ENCODE data around the gene TMEM19. TPM values are rescaled to one million over a fixed set of nuclear protein-coding genes. Genes with fewer than 3 reads are reported as not detected.

The TMEM19 gene
- total RNA-seq, 1 donor from 2014 or later: 46.7 TPM

- no peak for TF ChIP-seq CTCF (IDR thresholded peaks at IDR 0.05)
- Mint-ChIP-seq H3K36me3 (ENCODE audit: low read depth) (no peaks in the 10 kb centered on the region), H3K4me1 (peaks cover 8% of the 10 kb centered on the region), H3K27ac (no peak overlapping the region), H3K9me3 (no peaks in the 10 kb centered on the region), H3K4me3 (no peak overlapping the region), H3K27me3 (no peaks in the 10 kb centered on the region)
- no peak for DNase-seq
- no peak for ATAC-seq (ENCODE audit: low read depth)
- POLR2A ChIA-PET: no interaction called here
- intact Hi-C loops (cut with micrococcal nuclease): no loop called here
- CTCF ChIA-PET: no interaction called here
These were observed 46.5 kb downstream of the TMEM19 start for GRCh38 chr12:71732357-71732712.

- Mint-ChIP-seq H3K36me3 (ENCODE audit: low read depth) (no peaks in the 10 kb centered on the region), H3K9me3 (no peaks in the 10 kb centered on the region), H3K4me3 (no peak overlapping the region), H3K27me3 (no peaks in the 10 kb centered on the region), H3K27ac (no peak overlapping the region), H3K4me1 (peaks cover 10% of the 10 kb centered on the region)
- no peak for TF ChIP-seq CTCF (IDR thresholded peaks at IDR 0.05)
- DNase-seq (no peak), ATAC-seq (ENCODE audit: low read depth) (no peak)
- intact Hi-C loops (cut with micrococcal nuclease): no loop called here
- CTCF ChIA-PET: interaction anchor here (1.6 kb wide), 1 partner anchor 10 kb away, joined by 5 read pairs; no protein-coding TSS in a partner anchor
- POLR2A ChIA-PET: no interaction called here
These were observed 51.3 kb downstream of the TMEM19 start for GRCh38 chr12:71737197-71737596.

GRCh38 chr12:71742998-71743397, 57.1 kb downstream of the TMEM19 start:
- ChIA-PET CTCF (no interaction called here), POLR2A (no interaction called here)
- H3K27ac Mint-ChIP-seq: no peak overlapping the region
- H3K9me3 Mint-ChIP-seq: no peaks in the 10 kb centered on the region
- no peak for DNase-seq
- no peak for TF ChIP-seq CTCF (IDR thresholded peaks at IDR 0.05)
- no peak overlapping the region for H3K4me3 Mint-ChIP-seq
- no peaks in the 10 kb centered on the region for H3K36me3 Mint-ChIP-seq (ENCODE audit: low read depth)
- no peak for ATAC-seq (ENCODE audit: low read depth)
- H3K4me1 Mint-ChIP-seq: peaks cover 3% of the 10 kb centered on the region
- intact Hi-C loops (cut with micrococcal nuclease): loop anchor here (10.0 kb wide), 1 partner anchor 1158 kb away; no protein-coding TSS in a partner anchor
- H3K27me3 Mint-ChIP-seq: no peaks in the 10 kb centered on the region

GRCh38 chr12:71744522-71745300, 58.8 kb downstream of the TMEM19 start:
- H3K4me3 Mint-ChIP-seq: no peak overlapping the region
- TF ChIP-seq CTCF (IDR thresholded peaks at IDR 0.05): no peak
- H3K4me1 Mint-ChIP-seq: peaks cover 3% of the 10 kb centered on the region
- ATAC-seq (ENCODE audit: low read depth) (no peak), DNase-seq (no peak)
- intact Hi-C loops (cut with micrococcal nuclease): loop anchor here (10.0 kb wide), 1 partner anchor 1160 kb away; no protein-coding TSS in a partner anchor
- no peaks in the 10 kb centered on the region for H3K36me3 Mint-ChIP-seq (ENCODE audit: low read depth)
- POLR2A ChIA-PET: no interaction called here
- no peak overlapping the region for H3K27ac Mint-ChIP-seq
- H3K27me3 Mint-ChIP-seq: peaks cover 5% of the 10 kb centered on the region
- H3K9me3 Mint-ChIP-seq: no peaks in the 10 kb centered on the region
- CTCF ChIA-PET: interaction anchor here (0.8 to 5.5 kb wide), 5 partner anchors 59 to 329 kb away, joined by 3 to 132 read pairs (median 62); partner anchors contain the start of genes THAP2, TMEM19 and ZFC3H1

- intact Hi-C loops (cut with micrococcal nuclease): loop anchor here (1.0 to 10.0 kb wide), 6 partner anchors 61 to 1162 kb away; partner anchors contain the start of genes TMEM19 and ZFC3H1
- no peak overlapping the region for H3K4me3 Mint-ChIP-seq
- peaks cover 3% of the 10 kb centered on the region for H3K4me1 Mint-ChIP-seq
- H3K27me3 Mint-ChIP-seq: peaks cover 5% of the 10 kb centered on the region
- ATAC-seq (ENCODE audit: low read depth) (peak; percentile 98), DNase-seq (peak; percentile 23)
- no peaks in the 10 kb centered on the region for H3K9me3 Mint-ChIP-seq
- no peaks in the 10 kb centered on the region for H3K36me3 Mint-ChIP-seq (ENCODE audit: low read depth)
- TF ChIP-seq CTCF (IDR thresholded peaks at IDR 0.05): peak; percentile 91
- ChIA-PET CTCF (interaction anchor here (0.7 to 5.5 kb wide), 37 partner anchors 9 to 1868 kb away, joined by 3 to 132 read pairs (median 5); partner anchors contain the start of genes THAP2, TMEM19 and ZFC3H1), POLR2A (interaction anchor here (0.6 to 3.5 kb wide), 15 partner anchors 8 to 283 kb away, joined by 3 to 45 read pairs (median 4); partner anchors contain the start of genes THAP2, TMEM19 and ZFC3H1)
- H3K27ac Mint-ChIP-seq: no peak overlapping the region
These were observed 61.2 kb downstream of the TMEM19 start for GRCh38 chr12:71746974-71747611.
